ENCODE data around the gene SP5. TPM values are rescaled to one million over a fixed set of nuclear protein-coding genes. Genes with fewer than 3 reads are reported as not detected.
A peak's percentile ranks its signal among the peaks of the same experiment; 100 is the strongest.

The SP5 gene
- total RNA-seq, 2 donors from 2014 or later, result 0.33 TPM; not detected in 1

GRCh38 chr2:170703776-170704476 is 11.2 kb upstream of the SP5 start:
- H3K4me3 ChIP-seq, result no peak overlapping the region
- no peaks in the 10 kb centered on the region for H3K4me1 ChIP-seq
- H3K36me3 ChIP-seq, result no peaks in the 10 kb centered on the region
- H3K9me3 ChIP-seq, result no peaks in the 10 kb centered on the region
- H3K27ac ChIP-seq, result no peak overlapping the region
- H3K27me3 ChIP-seq, result no peaks in the 10 kb centered on the region
- DNase-seq (ENCODE audit: low spot score), result no peak
- TF ChIP-seq CTCF (IDR thresholded peaks at IDR 0.05), result no peak

GRCh38 chr2:170707821-170708795 is 7.0 kb upstream of the SP5 start:
- DNase-seq (ENCODE audit: low spot score), result no peak
- TF ChIP-seq CTCF (IDR thresholded peaks at IDR 0.05), result no peak
- H3K27me3 ChIP-seq, result peaks cover 5 to 6% of the 10 kb centered on the region in 2 donors

GRCh38 chr2:170710609-170710979 is 4.5 kb upstream of the SP5 start:
- H3K27me3 ChIP-seq, result peaks cover 5 to 18% of the 10 kb centered on the region in 2 donors
- H3K4me3 ChIP-seq, result no peak overlapping the region
- TF ChIP-seq CTCF (IDR thresholded peaks at IDR 0.05), result no peak

More at GRCh38 chr2:170707821-170708795, 7.0 kb upstream of the SP5 start:
- H3K36me3 ChIP-seq, result no peaks in the 10 kb centered on the region
- no peak overlapping the region for H3K27ac ChIP-seq
- peaks cover 0 to 11% of the 10 kb centered on the region in 2 donors for H3K4me1 ChIP-seq
- no peaks in the 10 kb centered on the region for H3K9me3 ChIP-seq
- no peak overlapping the region for H3K4me3 ChIP-seq

GRCh38 chr2:170711196-170711773 is 3.9 kb upstream of the SP5 start:
- Histone ChIP-seq H3K4me1 (peaks cover 0 to 40% of the 10 kb centered on the region in 2 donors), H3K9me3 (no peaks in the 10 kb centered on the region), H3K4me3 (no peak overlapping the region), H3K36me3 (no peaks in the 10 kb centered on the region), H3K27me3 (peaks cover 5 to 23% of the 10 kb centered on the region in 2 donors), H3K27ac (no peak overlapping the region)
- no peak for DNase-seq (ENCODE audit: low spot score)
- no peak for TF ChIP-seq CTCF (IDR thresholded peaks at IDR 0.05)

More at GRCh38 chr2:170710609-170710979, 4.5 kb upstream of the SP5 start:
- Histone ChIP-seq H3K9me3 (no peaks in the 10 kb centered on the region), H3K27ac (no peak overlapping the region), H3K4me1 (peaks cover 0 to 33% of the 10 kb centered on the region in 2 donors), H3K36me3 (no peaks in the 10 kb centered on the region)
- no peak for DNase-seq (ENCODE audit: low spot score)

- no peak for TF ChIP-seq CTCF (IDR thresholded peaks at IDR 0.05)
- Histone ChIP-seq H3K36me3 (no peaks in the 10 kb centered on the region), H3K27me3 (peaks cover 5 to 30% of the 10 kb centered on the region in 2 donors), H3K4me3 (peak overlapping the region in 1 of 2 donors; percentile 1), H3K9me3 (no peaks in the 10 kb centered on the region), H3K4me1 (peaks cover 0 to 46% of the 10 kb centered on the region in 2 donors), H3K27ac (no peak overlapping the region)
- no peak for DNase-seq (ENCODE audit: low spot score)
Measured at GRCh38 chr2:170711774-170712652, 3.1 kb upstream of the SP5 start.
